ENCODE data around the gene HTR2A.

DNA sequence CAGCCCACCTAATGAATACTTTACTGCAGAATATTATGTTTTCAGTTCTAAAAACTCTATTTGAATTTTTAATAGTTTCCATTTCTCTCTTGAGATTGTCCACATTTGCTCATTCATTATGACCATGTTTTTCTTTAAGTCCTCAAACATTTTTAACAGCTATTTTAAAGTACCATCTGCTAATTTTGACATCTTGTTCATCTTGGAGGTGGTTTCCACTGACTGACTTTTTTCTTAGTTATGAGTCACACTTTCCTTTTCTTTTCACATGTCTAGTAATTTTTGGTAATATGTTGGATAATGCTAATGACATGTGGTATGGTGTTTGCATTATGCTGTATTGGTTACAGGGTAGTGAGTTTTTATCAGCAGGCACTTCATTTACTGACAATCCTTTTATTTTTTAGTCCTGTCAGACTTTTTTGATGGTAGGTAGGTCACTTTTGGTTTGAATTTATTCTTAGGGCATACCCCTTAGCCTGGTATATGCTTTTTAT lies 84.5 kb downstream of the HTR2A start:
- TF ChIP-seq, protein P1, sequence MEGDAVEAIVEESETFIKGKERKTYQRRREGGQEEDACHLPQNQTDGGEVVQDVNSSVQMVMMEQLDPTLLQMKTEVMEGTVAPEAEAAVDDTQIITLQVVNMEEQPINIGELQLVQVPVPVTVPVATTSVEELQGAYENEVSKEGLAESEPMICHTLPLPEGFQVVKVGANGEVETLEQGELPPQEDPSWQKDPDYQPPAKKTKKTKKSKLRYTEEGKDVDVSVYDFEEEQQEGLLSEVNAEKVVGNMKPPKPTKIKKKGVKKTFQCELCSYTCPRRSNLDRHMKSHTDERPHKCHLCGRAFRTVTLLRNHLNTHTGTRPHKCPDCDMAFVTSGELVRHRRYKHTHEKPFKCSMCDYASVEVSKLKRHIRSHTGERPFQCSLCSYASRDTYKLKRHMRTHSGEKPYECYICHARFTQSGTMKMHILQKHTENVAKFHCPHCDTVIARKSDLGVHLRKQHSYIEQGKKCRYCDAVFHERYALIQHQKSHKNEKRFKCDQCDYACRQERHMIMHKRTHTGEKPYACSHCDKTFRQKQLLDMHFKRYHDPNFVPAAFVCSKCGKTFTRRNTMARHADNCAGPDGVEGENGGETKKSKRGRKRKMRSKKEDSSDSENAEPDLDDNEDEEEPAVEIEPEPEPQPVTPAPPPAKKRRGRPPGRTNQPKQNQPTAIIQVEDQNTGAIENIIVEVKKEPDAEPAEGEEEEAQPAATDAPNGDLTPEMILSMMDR (conservative IDR thresholded peaks at IDR 0.05 in 1 of 2, IDR thresholded peaks at IDR 0.05 in 1 of 2; ENCODE audit: extremely low read depth in 1 of 2, insufficient read depth in 1 of 2, low read depth in 1 of 2, low read length in 2 of 2): no peak
- TF ChIP-seq EZH2 (IDR thresholded peaks at IDR 0.05; ENCODE audit: borderline replicate concordance, low read length): no peak

All from mammary epithelial cell (primary cell).